ENCODE measurements around the gene SUSD6.

GRCh38 chr14:69705706-69706105 is 94.3 kb downstream of the SUSD6 start:
- TF ChIP-seq CTCF (conservative IDR thresholded peaks at IDR 0.05), result no peak
- no peak for TF ChIP-seq EZH2 (IDR thresholded peaks at IDR 0.05; ENCODE audit: low read depth)

Measured in PC-9 (cell line).